ENCODE measurements around the gene RUBCNL.

DNA sequence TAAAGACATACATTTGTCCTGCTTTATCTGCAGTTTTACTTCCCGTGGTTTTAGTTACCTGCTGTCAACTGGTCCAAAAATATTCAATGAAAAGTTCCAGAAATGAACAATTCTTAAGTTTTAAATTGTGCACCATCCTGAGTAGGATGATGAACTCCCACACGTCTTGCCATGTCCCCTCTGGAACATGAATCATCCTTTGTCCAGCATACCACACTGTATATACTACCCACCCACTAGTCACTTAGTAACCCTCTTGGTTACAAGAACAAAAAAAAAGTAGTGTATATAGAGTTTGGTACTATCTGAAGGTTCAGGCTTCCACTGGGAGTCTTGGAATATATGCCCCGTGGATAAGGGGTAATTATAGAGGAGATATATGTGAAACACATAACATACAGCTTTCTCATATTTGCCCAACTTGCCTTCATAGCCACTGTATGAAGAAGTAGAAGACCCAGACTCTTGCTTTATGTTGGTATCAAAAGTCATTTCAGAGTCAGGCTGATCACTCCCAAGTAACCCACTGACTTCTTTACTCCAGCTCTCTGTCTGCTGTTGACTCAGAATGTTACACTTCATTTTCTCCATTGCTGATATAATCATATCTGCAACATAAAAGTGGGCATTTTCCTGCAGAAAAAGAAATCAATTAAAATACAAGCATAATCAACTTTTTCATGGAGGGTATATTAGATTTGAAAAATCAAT is 19.3 kb downstream of the RUBCNL start:
- TF ChIP-seq CTCF (IDR thresholded peaks at IDR 0.05) (no peak), EZH2 (IDR thresholded peaks at IDR 0.05) (no peak)
